Measurements from ENCODE around the gene NME9. TPM values are rescaled to one million over a fixed set of nuclear protein-coding genes. Genes with fewer than 3 reads are reported as not detected.
"Not testable (repeated sequence)": the region's sequence is repeated elsewhere in the genome, so short reads cannot be mapped to it uniquely, and the experiment has no call there.

The NME9 gene
- total and polyA plus RNA-seq, 4 donors, result 0.08 to 0.39 TPM; not detected in 2

- H3K9ac ChIP-seq (ENCODE audit: low read depth in 1 of 2, low read length in 2 of 2), result no peak overlapping the region
- no peak overlapping the region for H3K4me3 ChIP-seq (ENCODE audit: low read depth in 1 of 3, low read length in 3 of 3)
- no peaks in the 10 kb centered on the region for H3K9me3 ChIP-seq (ENCODE audit: control insufficient read depth in 4 of 4, low read length in 3 of 4)
- TF ChIP-seq RXRA (IDR thresholded peaks at IDR 0.05), result no peak
- no peak for TF ChIP-seq RAD21 (IDR thresholded peaks at IDR 0.05)
- TF ChIP-seq NR2F2 (IDR thresholded peaks at IDR 0.05), result no peak
- no peak for TF ChIP-seq ZBTB33 (IDR thresholded peaks at IDR 0.05)
- TF ChIP-seq SP1 (IDR thresholded peaks at IDR 0.05), result no peak
- no peak for TF ChIP-seq EGR1 (IDR thresholded peaks at IDR 0.05; ENCODE audit: low read depth in 2 of 2)
- TF ChIP-seq REST (IDR thresholded peaks at IDR 0.05), result no peak
- no peak for TF ChIP-seq GABPA (IDR thresholded peaks at IDR 0.05 in 1 of 2, conservative IDR thresholded peaks at IDR 0.05 in 1 of 2)
- TF ChIP-seq TAF1 (conservative IDR thresholded peaks at IDR 0.05), result no peak
- TF ChIP-seq FOXA2 (IDR thresholded peaks at IDR 0.05), result no peak
- no peak for TF ChIP-seq HNF4G (IDR thresholded peaks at IDR 0.05)
- TF ChIP-seq YY1 (IDR thresholded peaks at IDR 0.05), result no peak
- no peak for TF ChIP-seq CTCF (IDR thresholded peaks at IDR 0.05; ENCODE audit: low read depth, low read length, missing input control)
- TF ChIP-seq FOXA1 (IDR thresholded peaks at IDR 0.05), result no peak
- TF ChIP-seq JUND (IDR thresholded peaks at IDR 0.05), result no peak
- no peak for TF ChIP-seq ATF3 (IDR thresholded peaks at IDR 0.05)
- DNase-seq (ENCODE audit: low spot score), result no peak
- no peaks in the 10 kb centered on the region for H3K36me3 ChIP-seq (ENCODE audit: control insufficient read depth in 4 of 4, insufficient read depth in 3 of 4, low read depth in 1 of 4, low read length in 3 of 4)
- 88% methylated on average over 5 of the region's 5 CpGs for WGBS
- no peak overlapping the region for H3K27ac ChIP-seq (ENCODE audit: low read depth in 1 of 2, low read length in 2 of 2)
- peaks cover 1 to 8% (median 4%) of the 10 kb centered on the region in 4 donors for H3K4me1 ChIP-seq (ENCODE audit: control insufficient read depth in 4 of 4, insufficient read depth in 4 of 4, low read length in 3 of 4)
- H3K27me3 ChIP-seq (ENCODE audit: control insufficient read depth in 4 of 4, insufficient read depth in 4 of 4, low read length in 3 of 4), result no peaks in the 10 kb centered on the region
Observed at GRCh38 chr3:138378331-138378730, 48.7 kb upstream of the NME9 start.

GRCh38 chr3:138377804-138378203 is 48.2 kb upstream of the NME9 start:
- Histone ChIP-seq H3K9me3 (ENCODE audit: control insufficient read depth in 4 of 4, low read length in 3 of 4) (no peaks in the 10 kb centered on the region), H3K27ac (ENCODE audit: low read depth in 1 of 2, low read length in 2 of 2) (no peak overlapping the region), H3K4me1 (ENCODE audit: control insufficient read depth in 4 of 4, insufficient read depth in 4 of 4, low read length in 3 of 4) (peaks cover 1 to 8% (median 4%) of the 10 kb centered on the region in 4 donors), H3K4me3 (ENCODE audit: low read depth in 1 of 3, low read length in 3 of 3) (no peak overlapping the region), H3K9ac (ENCODE audit: low read depth in 1 of 2, low read length in 2 of 2) (no peak overlapping the region), H3K27me3 (ENCODE audit: control insufficient read depth in 4 of 4, insufficient read depth in 4 of 4, low read length in 3 of 4) (no peaks in the 10 kb centered on the region), H3K36me3 (ENCODE audit: control insufficient read depth in 4 of 4, insufficient read depth in 3 of 4, low read depth in 1 of 4, low read length in 3 of 4) (no peaks in the 10 kb centered on the region)
- 90% methylated on average over 5 of the region's 5 CpGs for WGBS
- DNase-seq (ENCODE audit: low spot score), result no peak
- TF ChIP-seq ATF3 (IDR thresholded peaks at IDR 0.05) (no peak), YY1 (IDR thresholded peaks at IDR 0.05) (no peak)

GRCh38 chr3:138377212-138377611 is 47.6 kb upstream of the NME9 start:
- H3K9ac ChIP-seq (ENCODE audit: low read depth in 1 of 2, low read length in 2 of 2); H3K27me3 ChIP-seq (ENCODE audit: control insufficient read depth in 4 of 4, insufficient read depth in 4 of 4, low read length in 3 of 4); H3K4me3 ChIP-seq (ENCODE audit: low read depth in 1 of 3, low read length in 3 of 3); H3K4me1 ChIP-seq (ENCODE audit: control insufficient read depth in 4 of 4, insufficient read depth in 4 of 4, low read length in 3 of 4); H3K9me3 ChIP-seq (ENCODE audit: control insufficient read depth in 4 of 4, low read length in 3 of 4); DNase-seq (ENCODE audit: low spot score); H3K27ac ChIP-seq (ENCODE audit: low read depth in 1 of 2, low read length in 2 of 2); H3K36me3 ChIP-seq (ENCODE audit: control insufficient read depth in 4 of 4, insufficient read depth in 3 of 4, low read depth in 1 of 4, low read length in 3 of 4): not testable (repeated sequence)
- 96% methylated on average over 11 of the region's 11 CpGs for WGBS

Measured in liver (tissue), 9 donors.